Omental fat pad (tissue), 4 donors: ENCODE data around the gene SLC6A15. TPM values are rescaled to one million over a fixed set of nuclear protein-coding genes. Genes with fewer than 3 reads are reported as not detected.

Source experiments
- ATAC-seq: fragments of 150-250 bp; one replicate; pipeline ENCODE4 v1.9.1; 2016; ENCODE audit warnings: mild to moderate bottlenecking, moderate library complexity; ENCODE audit not compliant: low FRiP score
- DNase-seq: peaks from one replicate; pipeline ENCODE4 v3.0.0-alpha.2; 2019; ENCODE audit warnings: low spot score
- total RNA-seq, 4 donors: library from RNA; depleted of rRNA; stranded (reverse); fragments of >200 nt; gene quantifications; one replicate each; pipeline ENCODE4 v1.1.0, GENCODE V29; 2016
- TF ChIP-seq, protein P1 (sequence below), 3 donors: fragments of 450-650 bp; IDR thresholded peaks; one replicate each; pipeline ENCODE4 v1.5.1; 2016 to 2017; ENCODE audit warnings: antibody characterized with exemption in 3 of 3, mild to moderate bottlenecking in 3 of 3, moderate library complexity in 2 of 3

SLC6A15 gene
- total RNA-seq, 4 donors from 2014 or later, result 0.95 TPM; not detected in 3

DNA sequence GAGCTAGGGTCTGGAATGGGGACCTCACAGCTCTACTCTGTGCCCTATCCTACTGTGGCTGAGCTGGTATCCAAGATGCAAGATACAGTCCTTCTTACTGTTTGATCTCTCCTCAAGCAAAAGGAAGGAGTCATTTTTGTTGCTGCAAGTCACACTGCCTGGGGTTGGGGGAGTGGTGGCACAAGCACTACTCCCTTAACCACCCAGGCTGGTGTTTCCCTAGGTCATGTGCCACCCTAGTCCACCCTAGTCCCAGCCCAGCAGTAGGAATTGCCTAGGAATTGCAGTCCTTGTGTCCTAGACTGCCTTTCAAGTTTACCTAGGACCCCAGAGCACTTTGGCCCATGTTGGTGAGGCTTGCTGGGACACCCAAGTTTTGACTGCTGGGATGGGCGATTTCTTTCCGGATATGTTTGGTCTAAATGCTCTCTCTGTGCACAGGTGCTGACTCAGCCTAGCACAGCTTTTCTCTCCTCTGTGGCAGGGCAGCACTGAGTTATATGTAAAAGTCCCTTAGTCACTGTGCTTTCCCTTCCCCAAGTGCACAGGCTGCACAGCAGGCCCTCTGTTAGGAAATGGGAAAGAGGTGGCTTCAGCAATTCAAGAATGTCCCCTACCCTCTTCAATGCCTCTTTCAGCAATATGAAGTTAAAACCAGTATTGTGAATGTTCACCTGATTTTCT, 54.9 kb downstream of the SLC6A15 start:
- DNase-seq, result no peak
- TF ChIP-seq, protein P1, sequence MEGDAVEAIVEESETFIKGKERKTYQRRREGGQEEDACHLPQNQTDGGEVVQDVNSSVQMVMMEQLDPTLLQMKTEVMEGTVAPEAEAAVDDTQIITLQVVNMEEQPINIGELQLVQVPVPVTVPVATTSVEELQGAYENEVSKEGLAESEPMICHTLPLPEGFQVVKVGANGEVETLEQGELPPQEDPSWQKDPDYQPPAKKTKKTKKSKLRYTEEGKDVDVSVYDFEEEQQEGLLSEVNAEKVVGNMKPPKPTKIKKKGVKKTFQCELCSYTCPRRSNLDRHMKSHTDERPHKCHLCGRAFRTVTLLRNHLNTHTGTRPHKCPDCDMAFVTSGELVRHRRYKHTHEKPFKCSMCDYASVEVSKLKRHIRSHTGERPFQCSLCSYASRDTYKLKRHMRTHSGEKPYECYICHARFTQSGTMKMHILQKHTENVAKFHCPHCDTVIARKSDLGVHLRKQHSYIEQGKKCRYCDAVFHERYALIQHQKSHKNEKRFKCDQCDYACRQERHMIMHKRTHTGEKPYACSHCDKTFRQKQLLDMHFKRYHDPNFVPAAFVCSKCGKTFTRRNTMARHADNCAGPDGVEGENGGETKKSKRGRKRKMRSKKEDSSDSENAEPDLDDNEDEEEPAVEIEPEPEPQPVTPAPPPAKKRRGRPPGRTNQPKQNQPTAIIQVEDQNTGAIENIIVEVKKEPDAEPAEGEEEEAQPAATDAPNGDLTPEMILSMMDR (IDR thresholded peaks at IDR 0.05), result no peak
- no peak for ATAC-seq

DNA sequence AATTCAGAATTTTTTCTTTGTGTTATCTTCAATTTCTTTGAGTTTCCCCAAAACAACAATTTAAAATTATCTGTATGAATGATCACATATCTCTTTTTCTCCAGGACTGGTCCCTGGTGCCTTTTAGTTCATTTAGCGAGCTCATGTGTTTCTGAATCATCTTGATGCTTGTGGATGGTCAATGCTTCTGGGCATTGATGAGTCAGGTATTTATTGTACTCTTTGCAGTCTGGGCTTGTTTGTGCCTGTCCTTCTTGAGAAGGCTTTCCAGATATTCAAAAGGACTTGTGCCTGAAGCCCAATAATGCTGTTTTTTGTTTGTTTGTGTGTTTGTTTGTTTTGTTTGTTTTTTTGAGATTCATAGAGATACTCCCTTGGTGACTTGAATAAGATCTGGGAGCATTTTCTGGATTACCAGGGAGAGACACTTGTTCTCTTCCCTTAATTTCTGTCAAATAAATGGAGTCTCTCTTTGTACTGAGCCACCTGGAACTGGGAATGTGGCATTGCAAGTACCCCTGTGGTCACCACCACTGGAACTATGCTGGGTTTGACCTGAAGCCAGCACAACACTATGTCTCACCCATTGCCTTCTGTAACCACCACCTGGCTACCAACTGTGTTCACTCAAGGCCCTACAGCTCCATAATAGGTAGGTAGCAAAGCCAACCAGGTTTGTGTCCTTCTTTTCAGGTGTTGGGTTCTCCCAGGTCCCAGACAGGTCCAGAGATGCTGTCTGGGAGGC, 56.3 kb downstream of the SLC6A15 start:
- ATAC-seq (no peak), DNase-seq (no peak)
- TF ChIP-seq, protein P1 (IDR thresholded peaks at IDR 0.05), result no peak

GRCh38 chr12:84843593-84844144, 68.9 kb downstream of the SLC6A15 start:
- ATAC-seq, result no peak
- no peak for DNase-seq
- TF ChIP-seq, protein P1 (IDR thresholded peaks at IDR 0.05), result no peak

GRCh38 chr12:84842406-84843013, 70.1 kb downstream of the SLC6A15 start:
- TF ChIP-seq, protein P1 (IDR thresholded peaks at IDR 0.05), result no peak
- no peak for DNase-seq
- no peak for ATAC-seq

DNA sequence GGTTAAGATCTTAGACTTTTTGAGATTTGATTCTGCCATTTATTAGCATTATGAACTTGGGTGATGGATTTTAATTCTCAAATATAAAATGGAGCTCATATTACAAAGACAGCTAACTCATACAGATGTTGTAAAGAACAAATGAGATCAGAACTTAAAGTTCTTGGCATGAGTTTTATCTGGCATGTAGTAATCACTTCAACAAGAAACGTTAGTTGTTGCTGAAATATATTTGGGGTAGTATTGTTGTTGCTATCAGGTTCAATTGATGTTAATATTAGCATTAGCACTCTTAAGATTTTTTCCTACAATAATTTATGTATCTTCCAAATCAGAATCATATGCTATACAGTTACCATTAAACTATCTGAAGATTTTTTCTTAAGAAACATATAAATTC, 71.0 kb downstream of the SLC6A15 start:
- DNase-seq (no peak), ATAC-seq (no peak)
- TF ChIP-seq, protein P1 (IDR thresholded peaks at IDR 0.05), result no peak

DNA sequence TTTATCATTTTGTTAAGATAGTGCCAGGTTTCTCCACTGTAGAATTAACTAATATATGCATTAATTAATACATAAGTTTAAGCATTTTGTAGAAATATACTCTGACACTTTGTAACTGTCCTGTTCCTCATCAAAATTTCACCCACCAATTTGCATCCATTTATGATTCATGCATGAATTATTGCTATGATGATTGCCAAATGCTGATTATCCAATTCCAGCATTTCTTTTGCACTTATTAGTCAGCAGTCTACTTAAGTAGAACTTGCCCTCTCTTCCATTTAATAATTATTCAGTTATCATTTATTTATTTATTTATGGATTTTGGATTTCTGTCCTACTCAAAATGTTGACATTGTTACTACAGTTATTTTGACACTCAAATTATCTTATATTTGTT, 72.2 kb downstream of the SLC6A15 start:
- DNase-seq, result no peak
- no peak for ATAC-seq
- TF ChIP-seq, protein P1 (IDR thresholded peaks at IDR 0.05), result no peak
